NCI-H2107 (cell line): ENCODE results near the gene NUP37.

Experiments used
- DNase-seq: peaks from one replicate; lab custom pipeline; 2025; lab: John Stamatoyannopoulos, UW

NUP37 gene

DNA sequence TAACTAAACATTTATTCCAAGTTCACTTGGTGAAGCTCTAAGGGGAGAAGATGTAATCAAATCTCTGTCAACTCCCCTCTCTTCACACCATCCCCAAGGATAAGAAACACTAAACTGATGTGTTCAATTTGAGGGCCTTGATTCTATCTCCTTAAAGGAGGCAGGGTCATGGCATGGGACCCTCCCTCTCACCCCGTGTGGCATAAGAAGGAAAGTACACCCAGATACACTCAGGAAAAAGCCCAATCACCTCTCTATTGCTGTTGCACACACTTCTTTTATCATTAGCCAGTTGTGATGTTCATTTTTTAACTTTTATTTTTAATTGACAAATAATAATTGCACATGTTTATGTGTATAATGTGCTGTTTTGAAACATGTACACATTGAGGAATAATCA is 93.2 kb downstream of the NUP37 start:
- no peak for DNase-seq

DNA sequence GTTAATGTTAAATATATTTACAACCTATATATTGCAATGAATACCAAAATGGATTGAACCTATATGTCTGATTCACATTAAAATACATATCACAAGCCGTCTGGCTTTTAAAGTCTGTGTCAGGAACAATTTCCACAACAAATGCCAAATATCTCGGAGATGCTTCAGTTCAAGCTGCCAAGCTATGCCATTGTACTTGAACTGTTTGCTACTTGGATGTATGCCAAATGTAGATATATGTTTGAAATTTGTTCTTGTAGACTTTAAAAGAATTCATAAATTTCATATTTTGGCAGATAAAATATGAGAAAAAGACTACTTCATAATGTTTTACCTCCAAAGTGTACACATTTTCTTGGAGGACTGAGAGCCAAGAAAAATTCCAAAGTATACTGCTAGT is 95.1 kb downstream of the NUP37 start:
- DNase-seq = no peak

DNA sequence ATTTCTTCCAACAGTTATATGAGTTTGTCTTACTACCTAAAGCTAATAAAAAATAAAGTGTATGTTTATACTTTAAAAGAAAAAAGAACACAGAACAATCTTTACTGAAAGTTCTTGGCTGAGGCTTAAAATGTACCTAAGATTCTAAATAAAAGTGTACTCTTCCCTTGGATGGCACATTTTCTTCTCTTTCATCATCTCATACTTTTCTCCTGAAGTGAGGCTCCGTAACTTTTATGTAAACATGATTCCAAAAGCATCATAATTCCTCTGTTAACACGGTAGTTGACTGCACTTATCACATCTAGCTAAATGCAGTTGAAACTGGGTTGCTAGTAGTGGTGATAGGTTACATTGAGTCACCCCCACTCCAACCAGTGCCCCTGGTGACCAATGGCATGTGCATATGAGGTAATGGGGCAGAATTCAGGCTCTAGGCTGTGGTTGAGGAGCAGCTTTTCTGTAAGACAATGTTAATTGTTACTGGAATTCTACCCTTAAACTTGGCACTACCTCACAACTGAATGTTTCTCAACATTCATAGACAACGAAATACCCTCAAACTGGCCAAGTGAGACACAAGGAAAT is 96.5 kb downstream of the NUP37 start:
- no peak for DNase-seq
